ENCODE results near the gene DAGLB.
A peak's percentile ranks its signal among the peaks of the same experiment; 100 is the strongest.
"Not testable (repeated sequence)": the region's sequence is repeated elsewhere in the genome, so short reads cannot be mapped to it uniquely, and the experiment has no call there.

DAGLB gene

DNA sequence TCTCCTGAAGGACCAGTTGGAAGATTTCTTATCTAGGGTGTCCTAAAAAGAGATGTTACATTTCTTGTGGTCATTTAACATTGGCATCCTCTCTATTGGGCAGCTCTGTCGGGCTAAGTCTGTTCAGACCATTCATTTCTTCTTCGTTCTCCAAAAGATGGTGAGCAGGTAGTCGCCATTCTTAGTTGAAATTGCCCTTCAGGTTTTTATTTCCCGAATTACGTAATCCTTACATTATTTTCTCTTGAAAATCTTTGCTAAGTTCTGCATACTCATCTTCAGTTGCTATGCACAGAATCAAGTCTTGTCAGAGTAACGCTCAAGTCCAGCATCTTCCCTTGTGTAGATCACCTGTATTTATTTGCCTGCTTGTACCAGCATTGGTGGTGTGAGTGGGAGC lies 53.6 kb downstream of the DAGLB start:
- no peak for DNase-seq

DNA sequence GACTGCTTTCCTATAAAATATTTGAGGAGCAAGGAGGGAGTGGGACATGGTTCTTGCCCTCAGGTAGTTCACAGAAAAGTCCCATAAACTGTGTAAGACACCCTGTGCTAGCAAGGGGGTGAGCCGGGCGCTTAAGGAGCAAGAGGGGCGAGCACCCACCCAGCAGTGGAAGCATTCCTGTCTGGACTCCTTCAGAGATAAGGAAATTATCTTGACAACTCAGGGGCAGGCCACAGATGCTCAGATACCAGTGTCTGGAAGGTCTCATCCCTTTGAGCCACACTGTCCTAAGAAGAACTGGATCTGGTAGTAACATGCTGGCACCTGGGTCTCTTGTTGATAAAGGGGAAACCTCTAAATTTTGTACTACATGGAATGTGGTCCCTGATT lies 54.1 kb downstream of the DAGLB start:
- DNase-seq: no peak

DNA sequence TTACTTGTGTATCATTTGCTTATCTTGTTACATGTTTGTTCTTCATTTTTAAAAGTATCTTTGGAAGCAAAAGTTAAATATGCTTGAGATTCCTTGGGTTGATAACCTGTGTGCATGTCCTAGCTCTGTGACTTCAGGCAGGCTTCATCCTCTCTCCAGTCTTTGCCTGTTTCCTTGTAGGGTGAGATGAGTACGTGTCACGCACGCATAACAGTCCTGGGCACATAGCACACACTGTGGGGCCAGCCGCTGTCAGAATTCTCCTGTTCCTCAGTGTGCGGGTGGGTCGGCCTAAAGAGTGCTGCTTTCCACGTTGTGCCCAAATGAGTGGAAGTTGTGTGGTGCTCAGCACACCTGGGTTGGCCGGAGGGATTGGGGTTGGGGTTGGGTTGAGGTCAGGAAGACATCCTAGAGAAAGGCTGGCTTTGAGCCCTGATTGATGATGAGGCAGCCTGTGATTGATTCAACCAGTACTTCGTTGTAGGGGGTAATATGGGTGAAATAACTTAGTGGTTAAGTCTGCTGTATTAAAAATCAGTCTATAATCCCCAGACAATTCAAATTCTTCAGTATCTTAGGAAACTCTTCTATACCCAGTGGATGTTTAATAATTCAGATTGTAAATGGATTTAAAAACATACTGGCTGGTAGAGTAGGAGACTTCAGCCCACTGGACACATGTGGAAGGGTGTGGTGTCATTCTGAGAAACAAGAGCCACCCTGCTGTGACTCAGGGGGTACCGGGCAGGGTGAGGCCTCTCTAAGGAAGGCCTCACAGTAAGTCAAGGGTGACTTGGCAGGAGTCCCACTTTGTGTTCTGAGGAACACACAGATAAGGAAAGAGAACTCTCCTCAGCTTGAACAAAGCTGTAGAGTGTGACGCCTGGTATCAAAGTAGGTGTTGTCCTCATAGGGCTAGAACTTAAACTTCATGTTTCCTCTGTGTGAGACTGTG lies 54.8 kb downstream of the DAGLB start:
- peak; percentile 41 to 78 for DNase-seq

DNA sequence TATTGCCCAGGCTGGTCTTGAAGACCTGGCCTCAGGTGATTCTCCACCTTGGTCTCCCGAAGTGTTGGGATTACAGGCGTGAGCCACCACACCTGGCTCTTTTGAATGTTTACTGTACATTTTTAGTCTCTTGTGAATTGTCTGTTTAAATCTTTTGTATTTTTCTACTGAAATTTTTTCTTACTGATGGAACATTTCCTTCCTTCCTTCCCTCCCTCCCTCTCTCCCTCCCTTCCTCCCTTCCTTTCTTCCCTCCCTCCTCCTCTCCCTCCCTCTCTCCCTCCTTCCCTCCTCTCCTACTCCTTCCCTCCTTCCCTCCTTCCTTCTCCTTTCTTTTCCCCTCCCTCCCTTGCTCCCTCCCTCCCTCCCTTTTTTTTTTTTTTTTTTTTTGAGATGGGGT lies 58.0 kb downstream of the DAGLB start:
- DNase-seq: no peak

DNA sequence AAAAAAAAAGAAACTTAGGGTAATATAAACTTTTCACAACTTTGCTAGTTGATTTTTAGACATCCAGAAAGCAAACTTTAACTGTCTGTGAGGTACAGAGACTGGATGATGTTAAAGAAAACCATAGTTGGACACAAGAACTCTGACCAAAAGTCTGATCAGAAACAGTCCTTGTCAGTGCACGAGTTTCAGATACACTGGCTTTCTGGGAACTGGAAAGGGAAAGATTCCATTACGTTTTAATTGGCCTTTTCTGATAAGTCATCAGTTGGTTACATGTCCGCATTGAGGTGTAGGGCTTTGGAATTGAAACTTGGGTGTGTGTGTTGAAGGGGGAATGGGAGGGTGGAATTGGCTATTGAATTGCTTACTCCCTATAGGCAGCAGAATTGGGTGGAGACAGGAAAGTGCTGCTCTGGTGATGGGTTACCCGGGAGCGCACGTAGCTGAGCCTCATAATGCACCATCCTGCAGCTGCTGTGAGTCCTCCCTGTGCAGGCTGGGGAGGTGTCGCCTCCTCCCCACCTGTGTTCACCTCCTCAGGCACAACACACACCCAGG lies 59.9 kb downstream of the DAGLB start:
- no peak for DNase-seq

DNA sequence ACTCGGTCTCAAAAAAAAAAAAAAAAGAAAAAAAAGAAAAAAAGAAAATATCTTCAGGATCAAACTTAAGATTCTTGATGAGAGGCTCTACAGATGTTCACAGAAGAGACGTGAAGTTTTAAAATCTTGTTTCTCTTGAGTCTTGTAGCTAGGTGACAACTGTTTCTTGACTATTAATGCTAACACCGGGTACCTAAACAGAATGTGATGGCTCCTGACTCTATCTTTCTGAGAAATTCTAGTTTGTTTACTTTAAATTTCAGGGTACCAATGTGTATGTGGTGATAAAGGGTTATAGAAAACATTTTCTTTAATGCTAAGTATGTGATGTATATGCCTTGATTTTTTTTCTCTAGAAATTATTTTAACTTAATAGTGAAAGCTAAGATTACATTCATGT lies 61.0 kb downstream of the DAGLB start:
- no peak for DNase-seq

DNA sequence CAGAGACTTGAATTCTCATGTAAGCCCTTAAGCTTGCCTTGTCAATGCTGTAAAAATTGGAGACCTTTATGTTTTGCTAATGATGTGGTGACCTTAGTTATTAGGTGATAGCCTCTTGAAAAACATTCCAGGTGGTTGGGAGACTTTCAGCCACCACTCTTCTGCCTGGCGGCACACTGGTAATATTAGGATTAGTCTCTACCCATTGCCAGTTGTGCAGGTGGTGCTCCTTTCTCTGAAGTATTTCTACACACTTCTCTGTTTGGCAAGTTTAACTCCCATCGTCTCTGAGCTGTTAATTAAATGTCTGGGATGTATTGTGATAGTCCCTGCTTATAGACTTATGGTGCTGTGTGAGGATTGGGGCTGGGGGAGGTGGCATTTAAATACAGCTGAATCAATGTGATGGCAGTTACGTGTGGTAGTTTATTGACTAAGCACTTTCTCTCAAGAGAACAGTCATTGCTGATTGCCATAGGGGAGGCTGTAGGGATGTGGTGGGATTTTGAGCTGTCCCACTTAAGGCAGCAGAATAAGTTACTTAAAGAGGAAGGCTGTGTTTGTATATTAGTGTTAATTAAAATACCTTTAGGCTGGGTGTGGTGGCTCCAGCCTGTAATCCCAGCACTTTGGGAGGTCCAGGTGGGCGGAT lies 61.7 kb downstream of the DAGLB start:
- DNase-seq: no peak

DNA sequence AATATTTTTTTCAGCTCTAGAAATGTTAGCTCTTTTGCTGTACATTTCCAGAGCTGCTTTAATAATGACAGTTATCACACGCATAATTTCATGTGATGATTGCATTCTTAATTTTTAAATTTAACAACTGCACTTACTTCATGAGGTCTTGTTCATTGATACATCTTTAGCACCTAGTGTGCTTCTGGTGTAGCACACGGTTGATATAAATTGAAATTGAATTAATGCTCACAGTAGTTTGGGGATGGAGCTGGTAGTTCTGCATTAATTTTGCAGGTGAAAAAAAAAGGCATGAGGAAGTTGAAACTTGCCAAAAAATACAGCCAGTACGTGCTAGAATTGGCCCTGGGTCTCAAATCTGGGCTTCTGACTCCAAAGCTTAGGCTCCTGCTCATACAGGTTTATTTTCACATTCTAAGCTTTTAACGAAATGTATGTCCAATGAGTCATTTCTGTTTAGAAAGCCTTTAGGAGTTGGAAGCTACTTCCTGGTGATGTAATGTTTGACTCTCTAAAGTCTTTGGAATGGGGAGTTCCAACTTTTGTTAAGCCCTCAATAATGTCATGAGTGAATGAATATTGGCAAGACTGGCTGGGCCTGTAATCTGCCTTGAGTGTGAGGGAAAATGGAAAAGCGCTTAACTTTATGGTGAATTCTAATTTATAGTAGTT lies 62.5 kb downstream of the DAGLB start:
- DNase-seq: peak; percentile 95 to 96

DNA sequence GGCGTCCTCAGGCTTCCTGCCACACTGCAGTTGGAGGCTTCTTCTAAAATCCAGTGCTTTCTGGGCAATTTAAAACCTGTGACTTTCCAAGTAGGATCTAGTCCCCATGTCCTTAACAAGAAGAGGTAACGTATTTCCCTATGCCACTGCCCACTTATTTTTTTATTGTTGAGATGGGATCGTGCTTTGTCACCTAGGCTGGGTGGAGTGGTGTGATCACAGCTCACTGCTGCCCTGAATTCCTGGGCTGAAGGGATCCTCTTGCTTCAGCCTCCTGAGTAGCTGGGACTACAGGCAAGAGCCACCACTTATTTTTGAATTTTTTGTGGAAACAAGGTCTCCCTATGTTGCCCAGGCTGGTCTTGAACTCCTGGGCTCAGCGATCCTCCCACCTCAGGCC lies 63.4 kb downstream of the DAGLB start:
- DNase-seq: no peak

DNA sequence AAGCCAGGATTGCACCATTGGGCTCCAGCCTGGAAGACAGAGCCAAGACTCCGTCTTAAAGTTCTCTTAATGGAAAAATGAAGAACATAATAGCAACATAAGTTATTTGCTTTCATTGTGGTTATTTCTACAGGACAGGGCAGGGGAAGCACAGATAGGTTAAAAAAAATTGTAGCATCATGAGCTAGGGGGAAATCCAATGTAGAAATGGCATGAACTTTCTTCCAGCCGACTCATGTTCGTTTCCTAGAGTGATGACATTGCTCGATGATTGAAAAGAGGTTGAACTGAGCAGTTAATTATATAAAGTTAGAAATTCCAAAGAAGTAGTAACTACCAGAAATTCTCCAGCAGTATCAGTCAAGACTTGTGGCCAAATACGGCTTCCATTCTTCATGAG lies 64.9 kb downstream of the DAGLB start:
- DNase-seq: no peak

DNA sequence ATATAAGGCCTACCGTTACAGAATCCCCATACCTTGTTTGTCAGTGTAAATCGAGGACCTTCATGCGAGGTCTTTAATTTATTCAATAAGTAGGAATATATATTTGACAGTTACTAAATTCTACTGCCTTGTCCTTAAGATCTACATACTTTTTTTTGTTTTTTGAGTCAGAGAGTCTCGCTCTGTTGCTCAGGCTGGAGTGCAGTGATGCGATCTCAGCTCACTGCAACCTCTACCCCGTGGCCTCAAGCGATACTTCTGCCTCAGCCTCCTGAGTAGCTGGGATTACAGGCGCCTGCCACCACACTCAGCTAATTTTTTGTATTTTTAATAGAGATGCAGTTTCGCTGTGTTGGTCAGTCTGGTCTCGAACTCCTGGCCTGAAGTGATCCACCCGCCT lies 65.9 kb downstream of the DAGLB start:
- DNase-seq: not testable (repeated sequence)

DNA sequence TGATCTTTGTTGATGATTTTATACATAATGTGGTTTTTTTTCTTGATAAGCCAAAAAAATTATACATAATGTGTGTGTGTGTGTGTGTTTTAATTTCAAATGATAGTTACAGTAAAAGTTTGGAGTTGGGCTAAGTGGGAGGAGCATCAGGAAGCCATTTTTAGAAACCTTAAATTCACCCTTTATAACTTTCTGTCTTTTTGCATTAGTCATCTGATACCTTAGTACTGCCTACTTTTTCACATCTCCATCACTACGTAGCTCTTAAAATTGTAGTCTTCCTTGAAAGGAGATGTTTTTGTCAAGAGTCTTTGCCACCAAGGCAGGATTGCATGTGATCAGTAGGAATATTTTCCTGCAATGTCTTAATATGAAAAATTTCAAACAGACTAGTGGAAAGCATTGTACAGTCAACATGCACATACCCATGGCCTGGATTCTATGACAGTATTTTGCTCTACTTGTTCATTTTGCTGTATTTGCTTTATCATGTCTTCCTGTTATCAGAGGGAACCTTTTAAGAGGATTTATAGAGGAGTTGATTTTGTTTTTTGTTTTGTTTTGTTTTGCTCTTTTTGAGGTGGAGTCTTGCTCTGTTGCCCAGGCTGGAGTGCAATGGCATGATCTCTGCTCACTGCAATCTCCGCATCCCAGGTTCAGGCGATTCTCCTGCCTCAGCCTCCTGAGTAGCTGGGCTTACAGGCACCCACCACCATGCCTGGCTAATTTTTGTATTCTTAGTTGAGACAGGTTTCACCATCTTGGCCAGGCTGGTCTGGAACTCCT lies 67.3 kb downstream of the DAGLB start:
- DNase-seq: no peak

DNA sequence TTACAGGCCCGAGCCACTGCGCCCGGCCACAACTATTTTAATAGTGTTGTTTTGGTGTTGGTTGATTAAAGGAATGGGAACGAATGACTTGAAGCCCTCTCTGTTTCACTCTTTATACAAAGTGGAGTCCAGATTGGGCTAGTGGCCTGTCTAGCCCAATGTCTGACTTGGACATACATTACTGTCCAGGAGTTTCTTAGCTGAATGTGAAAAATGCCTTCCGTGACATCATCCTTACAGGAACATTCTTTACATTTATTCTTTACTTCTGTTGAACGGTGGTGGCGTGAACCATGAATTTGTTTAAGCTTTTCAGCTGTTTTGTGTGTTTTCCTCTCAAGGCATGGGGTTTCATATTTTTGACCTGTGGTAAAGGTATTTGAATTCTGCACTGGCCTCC lies 67.9 kb downstream of the DAGLB start:
- DNase-seq: no peak

DNA sequence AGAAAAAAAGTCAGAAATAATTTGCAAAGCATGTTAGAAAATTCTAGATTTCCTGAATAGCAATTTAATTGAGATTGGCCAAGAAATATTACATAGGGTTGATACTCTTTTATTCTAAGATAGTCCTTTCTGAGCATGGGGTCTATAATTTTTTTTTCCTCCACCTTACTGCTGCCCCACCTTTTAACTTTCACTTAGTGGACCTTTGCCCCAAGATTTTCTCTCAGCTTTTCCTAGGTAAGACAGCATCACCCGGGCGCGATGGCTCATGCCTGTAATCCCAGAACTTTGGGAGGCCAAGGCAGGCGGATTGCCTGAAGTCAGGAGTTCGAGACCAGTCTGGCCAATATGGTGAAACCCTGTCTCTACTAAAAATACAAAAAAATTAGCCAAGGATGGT lies 69.2 kb downstream of the DAGLB start:
- DNase-seq: not testable (repeated sequence)

DNA sequence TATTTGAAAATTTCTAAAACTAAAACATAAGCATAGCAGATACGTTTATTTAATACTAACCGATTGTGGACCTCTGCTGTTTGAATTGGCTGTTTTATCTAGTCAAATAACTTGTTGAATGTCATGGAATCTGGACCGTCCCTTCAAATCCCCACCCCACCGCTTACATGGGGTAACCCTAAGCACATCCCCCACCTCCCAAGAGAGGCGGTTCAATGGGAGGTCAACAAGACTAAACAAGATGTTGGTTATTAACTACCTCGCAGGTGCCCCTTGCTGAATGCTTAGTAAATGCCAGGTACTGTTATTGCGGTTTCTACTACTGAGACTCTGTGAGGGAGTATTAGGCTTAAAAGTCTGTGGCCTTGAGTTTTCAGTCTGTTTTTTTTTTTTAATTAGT lies 70.9 kb downstream of the DAGLB start:
- DNase-seq: no peak

DNA sequence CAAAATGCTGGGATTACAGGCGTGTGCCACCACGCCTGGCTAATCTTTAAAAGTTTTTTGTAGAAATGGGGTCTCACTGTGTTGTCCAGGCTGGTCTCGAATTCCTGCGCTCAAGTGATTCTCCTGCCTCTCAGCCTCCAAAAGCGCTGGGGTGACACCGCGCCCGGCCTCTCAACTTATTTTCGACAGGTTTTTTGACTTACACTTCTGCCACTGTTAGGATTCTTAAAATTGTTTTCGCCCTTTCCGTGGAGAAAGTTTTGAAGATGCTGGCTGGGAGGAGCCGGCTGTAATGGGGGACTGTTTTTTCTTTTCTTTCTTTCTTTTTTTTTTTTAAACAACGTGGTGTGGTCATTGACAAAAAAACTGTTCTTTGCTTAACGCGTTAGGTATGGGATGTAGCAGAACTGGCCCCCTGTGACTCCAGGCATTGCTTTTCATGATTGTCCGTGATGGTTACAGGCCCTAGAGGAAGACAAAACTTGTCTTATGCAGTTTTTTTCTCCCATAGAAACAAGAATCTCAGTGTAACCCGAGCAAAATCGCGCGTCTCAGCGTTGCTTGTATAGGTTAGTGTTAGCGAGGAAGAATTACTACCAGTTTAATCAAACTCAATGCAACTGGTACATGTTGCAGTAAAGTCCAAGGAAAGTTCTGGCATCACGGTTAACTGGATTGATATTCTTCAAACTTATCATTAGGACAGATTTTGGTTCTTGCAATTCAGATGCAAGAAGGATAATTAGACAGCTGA lies 72.2 kb downstream of the DAGLB start:
- DNase-seq: no peak

DNA sequence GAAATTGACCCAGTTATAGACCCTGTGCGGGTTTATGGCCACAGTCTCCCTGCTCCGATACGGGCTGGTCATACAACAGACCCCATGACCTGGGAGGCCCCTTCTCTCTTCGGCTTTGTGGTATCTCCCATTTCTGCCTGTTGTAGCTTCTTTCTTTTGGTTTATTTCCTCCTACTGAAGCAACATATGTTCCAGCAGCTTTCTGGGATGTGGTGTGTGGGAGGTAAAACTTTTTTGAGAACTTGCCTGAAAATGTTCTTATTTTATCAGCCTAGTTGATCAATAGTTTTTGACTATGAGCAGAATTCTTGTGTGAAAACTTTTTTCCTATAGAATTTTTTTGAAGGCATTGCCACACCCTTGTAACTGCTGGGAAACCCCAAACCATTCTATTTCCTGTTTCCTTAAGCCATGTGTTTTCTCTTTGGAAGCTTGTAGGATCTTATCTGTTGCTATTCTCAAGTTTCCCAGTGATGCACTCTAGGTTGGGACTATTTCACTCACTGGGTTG lies 80.0 kb downstream of the DAGLB start:
- peak in 1 of 2 experiments; percentile 46 for DNase-seq

DNA sequence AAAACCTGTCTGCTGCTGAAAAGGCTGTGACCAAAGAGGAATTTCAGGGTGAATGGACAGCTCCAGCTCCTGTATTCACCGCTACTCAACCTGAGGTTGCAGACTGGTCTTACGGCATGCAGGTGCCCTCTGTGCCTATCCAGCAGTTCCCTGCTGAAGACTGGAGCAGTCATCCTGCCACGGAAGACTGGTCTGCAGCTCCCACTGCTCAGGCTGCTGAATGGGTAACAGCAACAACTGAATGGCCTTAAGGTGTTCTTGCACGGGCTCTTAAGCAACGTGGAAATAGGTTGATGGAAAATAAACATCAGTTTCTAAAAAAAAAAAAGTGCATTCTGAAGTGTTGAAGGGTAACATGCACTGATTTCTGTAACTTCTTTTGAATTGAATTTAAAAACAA lies 82.3 kb downstream of the DAGLB start:
- DNase-seq: no peak

DNA sequence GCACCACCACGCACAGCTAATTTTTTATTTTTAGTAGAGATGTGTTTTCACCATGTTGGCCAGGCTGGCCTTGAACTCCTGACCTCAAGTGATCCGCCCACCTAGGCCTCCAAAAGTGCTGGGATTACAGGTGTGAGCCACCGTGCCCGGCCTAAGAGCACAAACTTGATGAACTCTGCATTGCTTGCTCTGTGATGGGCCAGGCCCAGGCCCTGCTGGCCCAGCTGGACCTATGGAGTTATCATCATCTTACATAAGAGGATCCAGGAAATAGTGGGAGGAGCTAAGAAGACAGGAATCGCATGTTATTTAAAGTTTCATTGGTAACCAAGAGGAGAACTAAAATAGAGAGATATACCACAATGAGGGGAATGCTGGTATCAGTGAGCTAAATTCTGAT lies 86.9 kb downstream of the DAGLB start:
- no peak for DNase-seq

DNA sequence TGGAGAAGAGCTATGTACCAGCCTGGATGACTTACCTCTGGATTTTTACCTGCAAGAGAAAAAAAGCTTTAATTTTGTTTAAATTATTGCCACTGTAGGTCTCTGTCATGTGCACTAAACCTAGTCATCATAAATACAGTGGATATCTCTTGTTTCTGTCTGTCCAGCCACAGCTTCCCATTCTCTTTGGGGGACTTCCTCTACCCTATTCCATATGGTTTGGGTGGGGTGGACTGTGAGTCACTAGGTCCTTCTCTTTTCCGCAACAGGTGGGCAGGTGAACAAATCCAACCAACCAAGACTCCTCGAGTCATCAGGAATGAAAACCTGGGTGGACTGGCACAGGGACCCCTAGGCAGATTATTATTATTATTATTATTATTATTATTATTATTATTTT lies 88.0 kb downstream of the DAGLB start:
- DNase-seq: no peak

Data from SW 1271 (cell line).